ENCODE measurements around the gene CNTNAP4.

DNA sequence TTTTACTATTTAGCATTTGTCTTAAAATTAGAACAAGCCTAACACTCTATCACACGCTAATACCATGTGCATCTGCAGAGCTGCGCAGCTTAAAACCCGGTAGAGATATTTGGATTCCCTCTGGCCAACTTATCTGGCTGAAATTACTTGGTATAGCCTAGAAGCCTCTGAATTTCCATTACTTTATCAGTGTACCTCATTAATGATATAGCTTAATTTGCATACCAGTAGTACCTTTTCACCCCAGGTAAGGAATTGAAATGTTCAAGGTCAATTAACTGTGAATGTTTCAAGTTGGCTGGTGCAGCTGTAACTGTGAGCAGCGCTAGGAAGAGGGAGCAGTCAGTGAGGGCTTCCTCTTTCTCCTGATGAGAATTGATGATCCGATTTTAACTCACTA lies 74.2 kb downstream of the CNTNAP4 start:
- TF ChIP-seq POLR2A (IDR thresholded peaks at IDR 0.05; ENCODE audit: low read length) (no peak), GATA1 (IDR thresholded peaks at IDR 0.05; ENCODE audit: low read depth, low read length) (no peak)
